BLaER1 (cell line): ENCODE data around the gene GNAQ.
"Not testable (repeated sequence)": the region's sequence is repeated elsewhere in the genome, so short reads cannot be mapped to it uniquely, and the experiment has no call there.

Experiments used
- H3K27ac ChIP-seq: shearing (Covaris generic); formaldehyde crosslinking; 2 replicates; pipeline ENCODE4 v1.8.1; 2022
- H3K27me3 ChIP-seq: shearing (Covaris generic); formaldehyde crosslinking; 2 replicates; pipeline ENCODE4 v1.8.1; 2022
- H3K36me3 ChIP-seq: shearing (Covaris generic); formaldehyde crosslinking; 2 replicates; pipeline ENCODE4 v1.8.1; 2022
- H3K4me1 ChIP-seq: shearing (Covaris generic); formaldehyde crosslinking; 2 replicates; pipeline ENCODE4 v1.8.1; 2022
- H3K4me2 ChIP-seq: shearing (Covaris generic); formaldehyde crosslinking; 2 replicates; pipeline ENCODE4 v1.8.1; 2022
- H3K4me3 ChIP-seq: shearing (Covaris generic); formaldehyde crosslinking; 2 replicates; pipeline ENCODE4 v1.8.1; 2022
- H3K9ac ChIP-seq: shearing (Covaris generic); formaldehyde crosslinking; 2 replicates; pipeline ENCODE4 v1.8.1; 2022
- H3K9me3 ChIP-seq: shearing (Covaris generic); formaldehyde crosslinking; 2 replicates; pipeline ENCODE4 v1.8.1; 2022
- H4K20me1 ChIP-seq: shearing (Covaris generic); formaldehyde crosslinking; 2 replicates; pipeline ENCODE4 v1.8.1; 2022
- Cebpa-rat ChIP-seq: shearing (Covaris generic); IDR thresholded peaks from 2 replicates; pipeline ENCODE4 v1.8.1; 2022

GNAQ gene

GRCh38 chr9:77697238-77697984 is 334.2 kb downstream of the GNAQ start:
- no peak overlapping the region for H3K9ac ChIP-seq
- no peaks in the 10 kb centered on the region for H4K20me1 ChIP-seq
- no peak overlapping the region for H3K4me3 ChIP-seq
- H3K27ac ChIP-seq: no peak overlapping the region
- TF ChIP-seq Cebpa-rat: no peak
- H3K4me2 ChIP-seq: no peak overlapping the region
- no peaks in the 10 kb centered on the region for H3K27me3 ChIP-seq
- no peaks in the 10 kb centered on the region for H3K9me3 ChIP-seq
- no peaks in the 10 kb centered on the region for H3K4me1 ChIP-seq
- H3K36me3 ChIP-seq: no peaks in the 10 kb centered on the region

DNA sequence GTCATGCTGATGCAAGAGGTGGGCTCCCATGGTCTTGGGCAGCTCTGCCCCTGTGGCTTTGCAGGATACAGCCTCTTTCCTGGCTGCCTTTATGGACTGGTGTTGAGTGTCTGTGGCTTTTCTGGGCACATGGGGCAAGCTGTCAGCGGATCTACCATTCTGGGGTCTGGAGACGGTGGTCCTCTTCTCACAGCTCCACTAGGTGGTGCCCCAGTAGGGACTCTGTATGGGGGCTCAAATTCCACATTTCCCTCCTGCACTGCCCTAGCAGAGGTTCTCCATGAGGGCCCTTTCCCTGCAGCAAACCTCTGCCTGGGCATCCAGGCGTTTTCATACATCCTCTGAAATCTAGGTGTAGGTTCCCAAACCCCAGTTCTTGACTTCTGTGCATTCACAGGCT is 340.9 kb downstream of the GNAQ start:
- H3K27me3 ChIP-seq, H3K4me2 ChIP-seq, H3K9me3 ChIP-seq, H3K9ac ChIP-seq, H3K4me3 ChIP-seq, H4K20me1 ChIP-seq, H3K36me3 ChIP-seq, H3K27ac ChIP-seq, H3K4me1 ChIP-seq: not testable (repeated sequence)

DNA sequence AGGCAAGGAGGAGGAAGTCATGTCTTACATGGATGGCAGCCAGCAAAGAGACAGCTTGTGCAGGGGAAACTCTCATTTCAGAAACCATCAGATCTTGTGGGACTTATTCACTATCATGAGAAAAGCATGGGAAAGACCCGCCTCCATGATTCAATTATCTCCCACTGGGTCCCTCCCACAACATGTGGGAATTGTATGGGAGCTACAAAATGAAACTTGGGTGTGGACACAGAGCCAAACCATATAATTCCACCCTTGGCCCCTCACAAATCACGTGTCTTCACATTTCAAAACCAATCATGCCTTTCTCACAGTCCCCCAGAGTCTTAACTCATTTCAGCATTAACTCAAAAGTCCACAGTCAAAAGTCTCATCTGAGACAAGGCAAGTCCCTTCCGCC is 341.5 kb downstream of the GNAQ start:
- H3K4me2 ChIP-seq, H3K9ac ChIP-seq, H3K4me1 ChIP-seq, H4K20me1 ChIP-seq, H3K27ac ChIP-seq, H3K4me3 ChIP-seq, H3K27me3 ChIP-seq, H3K9me3 ChIP-seq, H3K36me3 ChIP-seq: not testable (repeated sequence)

- H3K4me3 ChIP-seq, H3K4me1 ChIP-seq, H3K9ac ChIP-seq, H3K27ac ChIP-seq, H3K9me3 ChIP-seq, H4K20me1 ChIP-seq, H3K36me3 ChIP-seq, H3K27me3 ChIP-seq, H3K4me2 ChIP-seq: not testable (repeated sequence)
These were observed 343.9 kb downstream of the GNAQ start for GRCh38 chr9:77687737-77688136.

- Histone ChIP-seq H3K9me3 (0 out of 2 replicates have a peak, but pooled peaks cover 3% of the 10 kb centered on the region), H3K4me1 (no peaks in the 10 kb centered on the region)
- TF ChIP-seq Cebpa-rat: no peak
These were observed 351.0 kb downstream of the GNAQ start for GRCh38 chr9:77680581-77680980.

GRCh38 chr9:77679661-77680368 is 351.8 kb downstream of the GNAQ start:
- no peak overlapping the region for H3K4me2 ChIP-seq
- H3K27me3 ChIP-seq: no peaks in the 10 kb centered on the region
- H3K4me3 ChIP-seq: no peak overlapping the region
- no peak overlapping the region for H3K9ac ChIP-seq
- no peaks in the 10 kb centered on the region for H3K4me1 ChIP-seq
- H3K9me3 ChIP-seq: 0 out of 2 replicates have a peak, but pooled peaks cover 3% of the 10 kb centered on the region
- H4K20me1 ChIP-seq: no peaks in the 10 kb centered on the region
- TF ChIP-seq Cebpa-rat: no peak
- no peak overlapping the region for H3K27ac ChIP-seq
- no peaks in the 10 kb centered on the region for H3K36me3 ChIP-seq

More at GRCh38 chr9:77680581-77680980, 351.0 kb downstream of the GNAQ start:
- H4K20me1 ChIP-seq: no peaks in the 10 kb centered on the region
- no peaks in the 10 kb centered on the region for H3K36me3 ChIP-seq
- H3K9ac ChIP-seq: no peak overlapping the region
- H3K27ac ChIP-seq: no peak overlapping the region
- H3K27me3 ChIP-seq: no peaks in the 10 kb centered on the region
- H3K4me2 ChIP-seq: no peak overlapping the region
- no peak overlapping the region for H3K4me3 ChIP-seq

- Histone ChIP-seq H3K4me1 (no peaks in the 10 kb centered on the region), H3K4me3 (no peak overlapping the region), H3K27ac (no peak overlapping the region), H4K20me1 (no peaks in the 10 kb centered on the region), H3K9me3 (0 out of 2 replicates have a peak, but pooled peaks cover 3% of the 10 kb centered on the region), H3K36me3 (no peaks in the 10 kb centered on the region), H3K4me2 (no peak overlapping the region), H3K27me3 (no peaks in the 10 kb centered on the region), H3K9ac (no peak overlapping the region)
- TF ChIP-seq Cebpa-rat: no peak
These were observed 352.5 kb downstream of the GNAQ start for GRCh38 chr9:77679088-77679487.

DNA sequence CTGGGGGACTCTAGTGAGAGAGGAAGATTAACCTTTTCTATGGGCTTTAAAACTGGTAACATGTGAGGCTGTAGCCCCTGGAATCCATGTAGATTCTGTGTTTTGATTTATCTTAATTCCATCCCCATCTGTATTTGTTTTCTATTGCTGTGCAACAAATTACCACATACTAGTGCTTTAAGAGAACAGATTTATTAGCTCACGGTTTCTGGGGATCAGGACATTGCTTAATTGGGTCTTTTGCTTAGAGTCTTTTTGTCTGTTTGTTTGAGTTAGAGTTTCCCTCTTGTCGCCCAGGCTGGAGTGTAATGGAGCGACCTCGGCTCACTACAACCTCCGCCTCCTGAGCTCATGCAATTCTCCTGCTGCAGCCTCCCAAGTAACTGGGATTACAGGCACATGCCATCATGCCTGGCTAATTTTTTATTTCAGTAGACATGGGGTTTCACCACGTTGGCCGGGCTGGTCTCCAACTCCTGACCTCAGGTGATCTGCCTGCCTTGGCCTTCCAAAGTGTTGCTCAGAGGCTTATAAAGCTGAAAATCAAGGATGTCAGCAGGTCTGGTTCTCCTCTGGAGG is 353.6 kb downstream of the GNAQ start:
- no peak for TF ChIP-seq Cebpa-rat
- H3K4me2 ChIP-seq: no peak overlapping the region
- no peak overlapping the region for H3K27ac ChIP-seq
- H3K36me3 ChIP-seq: no peaks in the 10 kb centered on the region
- H3K27me3 ChIP-seq: no peaks in the 10 kb centered on the region
- no peaks in the 10 kb centered on the region for H3K4me1 ChIP-seq
- H3K9ac ChIP-seq: no peak overlapping the region
- H3K9me3 ChIP-seq: no peaks in the 10 kb centered on the region
- no peak overlapping the region for H3K4me3 ChIP-seq
- no peaks in the 10 kb centered on the region for H4K20me1 ChIP-seq

GRCh38 chr9:77677397-77677796 is 354.2 kb downstream of the GNAQ start:
- no peak overlapping the region for H3K9ac ChIP-seq
- H3K4me2 ChIP-seq: no peak overlapping the region
- H3K4me3 ChIP-seq: no peak overlapping the region
- H3K36me3 ChIP-seq: no peaks in the 10 kb centered on the region
- H3K27ac ChIP-seq: no peak overlapping the region
- no peaks in the 10 kb centered on the region for H3K27me3 ChIP-seq
- no peak for TF ChIP-seq Cebpa-rat
- no peaks in the 10 kb centered on the region for H3K9me3 ChIP-seq
- H4K20me1 ChIP-seq: no peaks in the 10 kb centered on the region
- H3K4me1 ChIP-seq: no peaks in the 10 kb centered on the region
